ENCODE measurements around the gene SPAG17.

Gene SPAG17

GRCh38 chr1:118169016-118169415, 16.0 kb downstream of the SPAG17 start:
- ChIA-PET CTCF (interaction anchor here (1.1 to 1.8 kb wide), 2 partner anchors 17 to 79 kb away, joined by 3 to 4 read pairs; no protein-coding TSS in a partner anchor), POLR2A (no interaction called here)
- no peak overlapping the region for H3K4me3 ChIP-seq (ENCODE audit: low read depth, low read length)
- H3K9me3 ChIP-seq (ENCODE audit: control insufficient read depth, insufficient read depth, low read depth, low read length): no peaks in the 10 kb centered on the region
- no peak overlapping the region for H3K27ac ChIP-seq (ENCODE audit: extremely low read depth, low read depth, low read length)
- TF ChIP-seq ZNF433 (tag by site-specific recombination; IDR thresholded peaks at IDR 0.05; ENCODE audit: low read depth) (no peak), ZNF391 (tag by site-specific recombination; IDR thresholded peaks at IDR 0.05; ENCODE audit: borderline replicate concordance, low read depth) (no peak), ZNF18 (tag by site-specific recombination; IDR thresholded peaks at IDR 0.05) (no peak), TCF7L2 (IDR thresholded peaks at IDR 0.05; ENCODE audit: borderline replicate concordance, low read depth, low read length) (no peak), ZFP41 (tag by site-specific recombination; IDR thresholded peaks at IDR 0.05; ENCODE audit: borderline replicate concordance) (no peak), ZBTB49 (tag by site-specific recombination; IDR thresholded peaks at IDR 0.05; ENCODE audit: low read depth) (no peak), KLF1 (tag by site-specific recombination; IDR thresholded peaks at IDR 0.05) (no peak), KLF10 (tag by site-specific recombination; IDR thresholded peaks at IDR 0.05) (no peak), INSM2 (tag by site-specific recombination; IDR thresholded peaks at IDR 0.05) (no peak), OSR2 (tag by site-specific recombination; IDR thresholded peaks at IDR 0.05) (no peak), ZNF521 (tag by site-specific recombination; IDR thresholded peaks at IDR 0.05) (no peak), HIC1 (tag by site-specific recombination; IDR thresholded peaks at IDR 0.05) (no peak), ZNF830 (tag by site-specific recombination; IDR thresholded peaks at IDR 0.05; ENCODE audit: low read depth) (no peak), ZNF2 (tag by site-specific recombination; IDR thresholded peaks at IDR 0.05) (no peak), ZNF404 (tag by site-specific recombination; IDR thresholded peaks at IDR 0.05) (no peak), ZNF600 (tag by site-specific recombination; IDR thresholded peaks at IDR 0.05) (no peak)
- TF ChIP-seq, protein P1, sequence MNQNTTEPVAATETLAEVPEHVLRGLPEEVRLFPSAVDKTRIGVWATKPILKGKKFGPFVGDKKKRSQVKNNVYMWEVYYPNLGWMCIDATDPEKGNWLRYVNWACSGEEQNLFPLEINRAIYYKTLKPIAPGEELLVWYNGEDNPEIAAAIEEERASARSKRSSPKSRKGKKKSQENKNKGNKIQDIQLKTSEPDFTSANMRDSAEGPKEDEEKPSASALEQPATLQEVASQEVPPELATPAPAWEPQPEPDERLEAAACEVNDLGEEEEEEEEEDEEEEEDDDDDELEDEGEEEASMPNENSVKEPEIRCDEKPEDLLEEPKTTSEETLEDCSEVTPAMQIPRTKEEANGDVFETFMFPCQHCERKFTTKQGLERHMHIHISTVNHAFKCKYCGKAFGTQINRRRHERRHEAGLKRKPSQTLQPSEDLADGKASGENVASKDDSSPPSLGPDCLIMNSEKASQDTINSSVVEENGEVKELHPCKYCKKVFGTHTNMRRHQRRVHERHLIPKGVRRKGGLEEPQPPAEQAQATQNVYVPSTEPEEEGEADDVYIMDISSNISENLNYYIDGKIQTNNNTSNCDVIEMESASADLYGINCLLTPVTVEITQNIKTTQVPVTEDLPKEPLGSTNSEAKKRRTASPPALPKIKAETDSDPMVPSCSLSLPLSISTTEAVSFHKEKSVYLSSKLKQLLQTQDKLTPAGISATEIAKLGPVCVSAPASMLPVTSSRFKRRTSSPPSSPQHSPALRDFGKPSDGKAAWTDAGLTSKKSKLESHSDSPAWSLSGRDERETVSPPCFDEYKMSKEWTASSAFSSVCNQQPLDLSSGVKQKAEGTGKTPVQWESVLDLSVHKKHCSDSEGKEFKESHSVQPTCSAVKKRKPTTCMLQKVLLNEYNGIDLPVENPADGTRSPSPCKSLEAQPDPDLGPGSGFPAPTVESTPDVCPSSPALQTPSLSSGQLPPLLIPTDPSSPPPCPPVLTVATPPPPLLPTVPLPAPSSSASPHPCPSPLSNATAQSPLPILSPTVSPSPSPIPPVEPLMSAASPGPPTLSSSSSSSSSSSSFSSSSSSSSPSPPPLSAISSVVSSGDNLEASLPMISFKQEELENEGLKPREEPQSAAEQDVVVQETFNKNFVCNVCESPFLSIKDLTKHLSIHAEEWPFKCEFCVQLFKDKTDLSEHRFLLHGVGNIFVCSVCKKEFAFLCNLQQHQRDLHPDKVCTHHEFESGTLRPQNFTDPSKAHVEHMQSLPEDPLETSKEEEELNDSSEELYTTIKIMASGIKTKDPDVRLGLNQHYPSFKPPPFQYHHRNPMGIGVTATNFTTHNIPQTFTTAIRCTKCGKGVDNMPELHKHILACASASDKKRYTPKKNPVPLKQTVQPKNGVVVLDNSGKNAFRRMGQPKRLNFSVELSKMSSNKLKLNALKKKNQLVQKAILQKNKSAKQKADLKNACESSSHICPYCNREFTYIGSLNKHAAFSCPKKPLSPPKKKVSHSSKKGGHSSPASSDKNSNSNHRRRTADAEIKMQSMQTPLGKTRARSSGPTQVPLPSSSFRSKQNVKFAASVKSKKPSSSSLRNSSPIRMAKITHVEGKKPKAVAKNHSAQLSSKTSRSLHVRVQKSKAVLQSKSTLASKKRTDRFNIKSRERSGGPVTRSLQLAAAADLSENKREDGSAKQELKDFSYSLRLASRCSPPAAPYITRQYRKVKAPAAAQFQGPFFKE (tag by site-specific recombination; IDR thresholded peaks at IDR 0.05; ENCODE audit: borderline replicate concordance): no peak
- TF ChIP-seq, protein P2, sequence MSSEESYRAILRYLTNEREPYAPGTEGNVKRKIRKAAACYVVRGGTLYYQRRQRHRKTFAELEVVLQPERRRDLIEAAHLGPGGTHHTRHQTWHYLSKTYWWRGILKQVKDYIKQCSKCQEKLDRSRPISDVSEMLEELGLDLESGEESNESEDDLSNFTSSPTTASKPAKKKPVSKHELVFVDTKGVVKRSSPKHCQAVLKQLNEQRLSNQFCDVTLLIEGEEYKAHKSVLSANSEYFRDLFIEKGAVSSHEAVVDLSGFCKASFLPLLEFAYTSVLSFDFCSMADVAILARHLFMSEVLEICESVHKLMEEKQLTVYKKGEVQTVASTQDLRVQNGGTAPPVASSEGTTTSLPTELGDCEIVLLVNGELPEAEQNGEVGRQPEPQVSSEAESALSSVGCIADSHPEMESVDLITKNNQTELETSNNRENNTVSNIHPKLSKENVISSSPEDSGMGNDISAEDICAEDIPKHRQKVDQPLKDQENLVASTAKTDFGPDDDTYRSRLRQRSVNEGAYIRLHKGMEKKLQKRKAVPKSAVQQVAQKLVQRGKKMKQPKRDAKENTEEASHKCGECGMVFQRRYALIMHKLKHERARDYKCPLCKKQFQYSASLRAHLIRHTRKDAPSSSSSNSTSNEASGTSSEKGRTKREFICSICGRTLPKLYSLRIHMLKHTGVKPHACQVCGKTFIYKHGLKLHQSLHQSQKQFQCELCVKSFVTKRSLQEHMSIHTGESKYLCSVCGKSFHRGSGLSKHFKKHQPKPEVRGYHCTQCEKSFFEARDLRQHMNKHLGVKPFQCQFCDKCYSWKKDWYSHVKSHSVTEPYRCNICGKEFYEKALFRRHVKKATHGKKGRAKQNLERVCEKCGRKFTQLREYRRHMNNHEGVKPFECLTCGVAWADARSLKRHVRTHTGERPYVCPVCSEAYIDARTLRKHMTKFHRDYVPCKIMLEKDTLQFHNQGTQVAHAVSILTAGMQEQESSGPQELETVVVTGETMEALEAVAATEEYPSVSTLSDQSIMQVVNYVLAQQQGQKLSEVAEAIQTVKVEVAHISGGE (tag by site-specific recombination; conservative IDR thresholded peaks at IDR 0.05; ENCODE audit: low read depth): no peak
- H3K36me3 ChIP-seq (ENCODE audit: control insufficient read depth in 2 of 2, insufficient read depth in 1 of 2, low read length in 2 of 2): no peaks in the 10 kb centered on the region
- no peaks in the 10 kb centered on the region for H3K4me1 ChIP-seq (ENCODE audit: control insufficient read depth, insufficient read depth, low read length)
